ENCODE results near the gene RNU5D-1. TPM values are rescaled to one million over a fixed set of nuclear protein-coding genes. Genes with fewer than 3 reads are reported as not detected.

RNU5D-1 gene
- total RNA-seq: not detected in 2 replicates

GRCh38 chr1:44730741-44731512, at the start of gene RNU5D-1:
TSS of gene RNU5D-1 (minus strand) at chr1:44731170.

GRCh38 chr1:44775078-44775929, 44.3 kb upstream of the RNU5D-1 start, which contains the start of gene RPS8:
TSS of gene RPS8 (plus strand) at chr1:44775540. CDS start at chr1:44775597, 57 bp downstream.

GRCh38 chr1:44739307-44740178, 8.6 kb upstream of the RNU5D-1 start, which contains the start of gene KIF2C:
TSS of gene KIF2C (plus strand) at chr1:44739837. CDS start at chr1:44739933, 96 bp downstream.

Other genes starting within 250 kb of the RNU5D-1 start
- 3.1 and 5.5 TPM in 2 replicates for gene TMEM53, start 56.7 kb downstream of the RNU5D-1 start, total RNA-seq
- gene ARMH1, start 56.5 kb downstream of the RNU5D-1 start, total RNA-seq: 1.1 TPM in 1 of 2 replicates, not detected in the other
- gene KIF2C, start 8.7 kb upstream of the RNU5D-1 start, total RNA-seq: 1.1 and 3.6 TPM in 2 replicates
- gene RPS8, start 44.4 kb upstream of the RNU5D-1 start, total RNA-seq: 2,442 and 4,378 TPM in 2 replicates
- under 0.01 TPM in 1 of 2 replicates, not detected in the other for gene BEST4, start 57.0 kb upstream of the RNU5D-1 start, total RNA-seq
- gene PLK3, start 69.2 kb upstream of the RNU5D-1 start, total RNA-seq: 15.1 and 30.6 TPM in 2 replicates
- 0.24 TPM in 1 of 2 replicates, not detected in the other for gene DYNLT4, start 76.2 kb upstream of the RNU5D-1 start, total RNA-seq
- 0.64 and 1.9 TPM in 2 replicates for gene BTBD19, start 77.4 kb upstream of the RNU5D-1 start, total RNA-seq
- not detected in 2 replicates for gene PTCH2, start 112.1 kb upstream of the RNU5D-1 start, total RNA-seq